Activated naive CD8-positive, alpha-beta T cell (primary cell): ENCODE results near the gene ECM1.

ENCODE experiments used
- H3K27ac Mint-ChIP-seq: one replicate; pipeline ENCODE4 v1.8.0; 2021; ENCODE audit warnings: mixed read lengths
- H3K27me3 Mint-ChIP-seq: one replicate; pipeline ENCODE4 v1.8.0; 2021; ENCODE audit warnings: mixed read lengths
- H3K36me3 Mint-ChIP-seq: one replicate; pipeline ENCODE4 v1.8.0; 2021; ENCODE audit warnings: mixed read lengths
- H3K4me1 Mint-ChIP-seq: one replicate; pipeline ENCODE4 v1.8.0; 2021; ENCODE audit warnings: low read depth, mixed read lengths
- H3K4me3 Mint-ChIP-seq: one replicate; pipeline ENCODE4 v1.8.0; 2021; ENCODE audit warnings: mild to moderate bottlenecking, mixed read lengths
- H3K9me3 Mint-ChIP-seq: one replicate; pipeline ENCODE4 v1.8.0; 2021; ENCODE audit warnings: low read depth, mixed read lengths

ECM1 gene

DNA sequence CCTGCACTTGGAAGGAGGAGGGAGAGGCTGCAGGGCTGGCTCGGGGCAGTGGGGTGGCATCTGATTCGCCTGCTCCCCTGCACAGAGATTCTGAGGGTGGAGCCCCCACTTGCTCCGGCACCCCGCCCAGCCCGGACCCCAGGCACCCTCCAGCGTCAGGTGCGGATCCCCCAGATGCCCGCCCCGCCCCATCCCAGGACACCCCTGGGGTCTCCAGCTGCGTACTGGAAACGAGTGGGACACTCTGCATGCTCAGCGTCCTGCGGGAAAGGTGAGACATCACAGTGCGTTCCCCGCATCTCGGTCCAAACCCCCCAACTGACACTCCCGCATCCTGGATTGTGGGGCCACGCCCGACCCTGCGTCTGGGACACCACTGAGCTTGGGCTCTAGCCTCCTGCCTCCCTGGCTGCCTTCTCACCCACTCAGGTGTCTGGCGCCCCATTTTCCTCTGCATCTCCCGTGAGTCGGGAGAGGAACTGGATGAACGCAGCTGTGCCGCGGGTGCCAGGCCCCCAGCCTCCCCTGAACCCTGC lies 49.2 kb downstream of the ECM1 start:
- Mint-ChIP-seq H3K27me3 (no peaks in the 10 kb centered on the region), H3K27ac (no peak overlapping the region), H3K9me3 (no peaks in the 10 kb centered on the region), H3K4me3 (no peak overlapping the region), H3K36me3 (peaks cover 2% of the 10 kb centered on the region), H3K4me1 (peaks cover 23% of the 10 kb centered on the region)

DNA sequence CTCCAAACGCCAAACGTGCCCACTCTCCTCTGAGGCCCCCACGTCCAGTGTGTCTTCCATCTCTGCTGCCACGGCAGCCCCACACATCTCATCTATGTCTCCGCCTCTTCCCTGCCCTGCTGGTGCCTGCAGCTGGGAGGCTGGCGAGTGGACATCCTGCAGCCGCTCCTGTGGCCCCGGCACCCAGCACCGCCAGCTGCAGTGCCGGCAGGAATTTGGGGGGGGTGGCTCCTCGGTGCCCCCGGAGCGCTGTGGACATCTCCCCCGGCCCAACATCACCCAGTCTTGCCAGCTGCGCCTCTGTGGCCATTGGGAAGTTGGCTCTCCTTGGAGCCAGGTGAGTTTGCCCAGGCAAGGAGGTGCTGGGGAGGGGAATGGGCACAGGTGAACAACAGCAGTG lies 49.9 kb downstream of the ECM1 start:
- Mint-ChIP-seq H3K27ac (no peak overlapping the region), H3K27me3 (no peaks in the 10 kb centered on the region)

DNA sequence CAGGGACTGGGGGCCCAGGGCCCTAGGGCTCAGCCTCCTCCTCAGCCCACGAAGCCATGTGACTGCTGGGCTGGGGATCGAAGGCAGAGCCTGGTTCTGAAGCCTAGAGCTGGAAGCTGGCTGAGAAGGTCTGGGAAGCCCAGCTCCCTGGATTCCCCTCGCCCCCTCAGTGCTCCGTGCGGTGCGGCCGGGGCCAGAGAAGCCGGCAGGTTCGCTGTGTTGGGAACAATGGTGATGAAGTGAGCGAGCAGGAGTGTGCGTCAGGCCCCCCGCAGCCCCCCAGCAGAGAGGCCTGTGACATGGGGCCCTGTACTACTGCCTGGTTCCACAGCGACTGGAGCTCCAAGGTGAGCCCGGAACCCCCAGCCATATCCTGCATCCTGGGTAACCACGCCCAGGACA lies 50.4 kb downstream of the ECM1 start:
- Mint-ChIP-seq H3K27ac (no peak overlapping the region), H3K27me3 (no peaks in the 10 kb centered on the region), H3K9me3 (no peaks in the 10 kb centered on the region), H3K36me3 (peaks cover 2% of the 10 kb centered on the region), H3K4me1 (peaks cover 26% of the 10 kb centered on the region), H3K4me3 (no peak overlapping the region)

More for the DNA sequence above, 49.9 kb downstream of the ECM1 start:
- Mint-ChIP-seq H3K9me3 (no peaks in the 10 kb centered on the region), H3K36me3 (peaks cover 2% of the 10 kb centered on the region), H3K4me3 (no peak overlapping the region), H3K4me1 (peaks cover 21% of the 10 kb centered on the region)

GRCh38 chr1:150558761-150559655 lies 51.1 kb downstream of the ECM1 start:
- no peaks in the 10 kb centered on the region for H3K9me3 Mint-ChIP-seq
- H3K4me3 Mint-ChIP-seq: no peak overlapping the region
- H3K27me3 Mint-ChIP-seq: no peaks in the 10 kb centered on the region
- no peak overlapping the region for H3K27ac Mint-ChIP-seq
- H3K4me1 Mint-ChIP-seq: peaks cover 33% of the 10 kb centered on the region
- peaks cover 2% of the 10 kb centered on the region for H3K36me3 Mint-ChIP-seq

- Mint-ChIP-seq H3K9me3 (no peaks in the 10 kb centered on the region), H3K27me3 (no peaks in the 10 kb centered on the region), H3K36me3 (peaks cover 2% of the 10 kb centered on the region), H3K4me1 (peaks cover 37% of the 10 kb centered on the region), H3K4me3 (no peak overlapping the region), H3K27ac (peak overlapping the region; percentile 100)
Measured at GRCh38 chr1:150559656-150560010, 51.7 kb downstream of the ECM1 start.

DNA sequence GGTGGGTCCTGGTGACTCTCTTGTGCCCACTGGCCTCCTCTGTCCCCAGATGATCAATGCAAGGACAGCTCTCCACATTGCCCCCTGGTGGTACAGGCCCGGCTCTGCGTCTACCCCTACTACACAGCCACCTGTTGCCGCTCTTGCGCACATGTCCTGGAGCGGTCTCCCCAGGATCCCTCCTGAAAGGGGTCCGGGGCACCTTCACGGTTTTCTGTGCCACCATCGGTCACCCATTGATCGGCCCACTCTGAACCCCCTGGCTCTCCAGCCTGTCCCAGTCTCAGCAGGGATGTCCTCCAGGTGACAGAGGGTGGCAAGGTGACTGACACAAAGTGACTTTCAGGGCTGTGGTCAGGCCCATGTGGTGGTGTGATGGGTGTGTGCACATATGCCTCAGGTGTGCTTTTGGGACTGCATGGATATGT lies 52.1 kb downstream of the ECM1 start:
- Mint-ChIP-seq H3K27ac (peak overlapping the region; percentile 100), H3K9me3 (no peaks in the 10 kb centered on the region), H3K36me3 (peaks cover 4% of the 10 kb centered on the region), H3K4me3 (peak overlapping the region; percentile 98), H3K4me1 (peaks cover 41% of the 10 kb centered on the region), H3K27me3 (no peaks in the 10 kb centered on the region)

DNA sequence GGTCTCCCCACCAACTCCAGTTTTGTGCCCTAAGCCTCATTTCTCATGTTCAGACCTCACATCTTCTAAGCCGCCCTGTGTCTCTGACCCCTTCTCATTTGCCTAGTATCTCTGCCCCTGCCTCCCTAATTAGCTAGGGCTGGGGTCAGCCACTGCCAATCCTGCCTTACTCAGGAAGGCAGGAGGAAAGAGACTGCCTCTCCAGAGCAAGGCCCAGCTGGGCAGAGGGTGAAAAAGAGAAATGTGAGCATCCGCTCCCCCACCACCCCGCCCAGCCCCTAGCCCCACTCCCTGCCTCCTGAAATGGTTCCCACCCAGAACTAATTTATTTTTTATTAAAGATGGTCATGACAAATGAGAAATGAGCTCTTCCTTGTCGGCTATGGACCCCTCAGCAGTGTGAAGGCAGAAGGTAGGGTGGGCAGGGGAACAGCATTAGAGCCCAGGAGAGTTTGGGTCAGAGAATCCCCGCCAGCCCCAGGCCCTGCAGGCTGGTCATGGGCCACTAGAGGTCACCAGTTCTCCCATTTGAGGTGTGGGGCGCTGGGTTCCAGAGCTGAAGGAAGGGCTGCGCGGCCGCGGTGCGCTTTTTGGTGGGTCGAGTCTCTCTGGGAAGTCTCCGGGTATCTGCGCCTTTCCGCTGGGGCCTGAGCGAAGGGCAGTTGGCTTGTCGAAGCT lies 52.8 kb downstream of the ECM1 start:
- no peaks in the 10 kb centered on the region for H3K9me3 Mint-ChIP-seq

GRCh38 chr1:150561254-150561973 lies 53.5 kb downstream of the ECM1 start:
- peaks cover 2% of the 10 kb centered on the region for H3K36me3 Mint-ChIP-seq
- peaks cover 51% of the 10 kb centered on the region for H3K4me1 Mint-ChIP-seq
- H3K9me3 Mint-ChIP-seq: no peaks in the 10 kb centered on the region

More for the DNA sequence above, 52.8 kb downstream of the ECM1 start:
- H3K36me3 Mint-ChIP-seq: peaks cover 2% of the 10 kb centered on the region
- H3K27me3 Mint-ChIP-seq: no peaks in the 10 kb centered on the region
- H3K4me1 Mint-ChIP-seq: peaks cover 44% of the 10 kb centered on the region
- H3K4me3 Mint-ChIP-seq: peak overlapping the region; percentile 98
- peak overlapping the region; percentile 100 for H3K27ac Mint-ChIP-seq

GRCh38 chr1:150561974-150562445 lies 54.1 kb downstream of the ECM1 start:
- Mint-ChIP-seq H3K9me3 (no peaks in the 10 kb centered on the region), H3K4me3 (peak overlapping the region; percentile 98), H3K27me3 (no peaks in the 10 kb centered on the region), H3K36me3 (peaks cover 2% of the 10 kb centered on the region), H3K4me1 (peaks cover 57% of the 10 kb centered on the region), H3K27ac (peak overlapping the region; percentile 100)

More at GRCh38 chr1:150561254-150561973, 53.5 kb downstream of the ECM1 start:
- Mint-ChIP-seq H3K4me3 (peak overlapping the region; percentile 98), H3K27me3 (no peaks in the 10 kb centered on the region), H3K27ac (peak overlapping the region; percentile 100)

- H3K27ac Mint-ChIP-seq: peak overlapping the region; percentile 100
- H3K9me3 Mint-ChIP-seq: no peaks in the 10 kb centered on the region
- no peaks in the 10 kb centered on the region for H3K27me3 Mint-ChIP-seq
- H3K36me3 Mint-ChIP-seq: peaks cover 5% of the 10 kb centered on the region
- peak overlapping the region; percentile 98 for H3K4me3 Mint-ChIP-seq
- H3K4me1 Mint-ChIP-seq: peaks cover 64% of the 10 kb centered on the region
Measured at GRCh38 chr1:150562446-150563339, 54.8 kb downstream of the ECM1 start.
